ENCODE measurements around the gene FBXL3. TPM values are rescaled to one million over a fixed set of nuclear protein-coding genes. Genes with fewer than 3 reads are reported as not detected.

The FBXL3 gene
- total and polyA plus RNA-seq, 4 donors = 18.7 to 90.6 (median 35.2) TPM

- TF ChIP-seq, protein P1, sequence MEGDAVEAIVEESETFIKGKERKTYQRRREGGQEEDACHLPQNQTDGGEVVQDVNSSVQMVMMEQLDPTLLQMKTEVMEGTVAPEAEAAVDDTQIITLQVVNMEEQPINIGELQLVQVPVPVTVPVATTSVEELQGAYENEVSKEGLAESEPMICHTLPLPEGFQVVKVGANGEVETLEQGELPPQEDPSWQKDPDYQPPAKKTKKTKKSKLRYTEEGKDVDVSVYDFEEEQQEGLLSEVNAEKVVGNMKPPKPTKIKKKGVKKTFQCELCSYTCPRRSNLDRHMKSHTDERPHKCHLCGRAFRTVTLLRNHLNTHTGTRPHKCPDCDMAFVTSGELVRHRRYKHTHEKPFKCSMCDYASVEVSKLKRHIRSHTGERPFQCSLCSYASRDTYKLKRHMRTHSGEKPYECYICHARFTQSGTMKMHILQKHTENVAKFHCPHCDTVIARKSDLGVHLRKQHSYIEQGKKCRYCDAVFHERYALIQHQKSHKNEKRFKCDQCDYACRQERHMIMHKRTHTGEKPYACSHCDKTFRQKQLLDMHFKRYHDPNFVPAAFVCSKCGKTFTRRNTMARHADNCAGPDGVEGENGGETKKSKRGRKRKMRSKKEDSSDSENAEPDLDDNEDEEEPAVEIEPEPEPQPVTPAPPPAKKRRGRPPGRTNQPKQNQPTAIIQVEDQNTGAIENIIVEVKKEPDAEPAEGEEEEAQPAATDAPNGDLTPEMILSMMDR (IDR thresholded peaks at IDR 0.05; ENCODE audit: control extremely low read depth, extremely low read depth) = no peak
- no peak overlapping the region for H3K4me3 ChIP-seq
- peaks cover 0 to 8% (median 0%) of the 10 kb centered on the region in 5 donors for H3K4me1 ChIP-seq (ENCODE audit: control insufficient read depth in 5 of 5, insufficient read depth in 5 of 5, low read length in 5 of 5)
- 91 to 96% methylated on average over 1 of the region's 1 CpG for WGBS, 2 donors
- no peaks in the 10 kb centered on the region for H3K27me3 ChIP-seq (ENCODE audit: control insufficient read depth in 3 of 3, insufficient read depth in 3 of 3, low read length in 2 of 3)
- H3K9me3 ChIP-seq (ENCODE audit: control insufficient read depth in 4 of 4, insufficient read depth in 3 of 4, low read length in 3 of 4) = no peaks in the 10 kb centered on the region
- peaks cover 16 to 33% (median 24%) of the 10 kb centered on the region in 4 donors for H3K36me3 ChIP-seq (ENCODE audit: control insufficient read depth in 4 of 4, insufficient read depth in 4 of 4, low read length in 4 of 4)
- no peak for DNase-seq
- H3K27ac ChIP-seq (ENCODE audit: low read depth in 1 of 2, low read length in 1 of 2) = no peak overlapping the region
- ATAC-seq (ENCODE audit: insufficient read depth, low FRiP score) = no peak
- H3K9ac ChIP-seq (ENCODE audit: insufficient read depth in 1 of 2, low read length in 2 of 2) = no peak overlapping the region
Observed at GRCh38 chr13:77062097-77062496, 35.1 kb upstream of the FBXL3 start.

- no peak overlapping the region for H3K9ac ChIP-seq (ENCODE audit: insufficient read depth in 1 of 2, low read length in 2 of 2)
- H3K27me3 ChIP-seq (ENCODE audit: control insufficient read depth in 3 of 3, insufficient read depth in 3 of 3, low read length in 2 of 3) = no peaks in the 10 kb centered on the region
- ATAC-seq (ENCODE audit: insufficient read depth, low FRiP score) (no peak), DNase-seq (no peak)
- no peak overlapping the region for H3K4me3 ChIP-seq
- TF ChIP-seq, protein P1 (IDR thresholded peaks at IDR 0.05; ENCODE audit: control extremely low read depth, extremely low read depth) = no peak
- no peaks in the 10 kb centered on the region for H3K9me3 ChIP-seq (ENCODE audit: control insufficient read depth in 4 of 4, insufficient read depth in 3 of 4, low read length in 3 of 4)
- no peak overlapping the region for H3K27ac ChIP-seq (ENCODE audit: low read depth in 1 of 2, low read length in 1 of 2)
- H3K36me3 ChIP-seq (ENCODE audit: control insufficient read depth in 4 of 4, insufficient read depth in 4 of 4, low read length in 4 of 4) = peaks cover 16 to 39% (median 29%) of the 10 kb centered on the region in 4 donors
- H3K4me1 ChIP-seq (ENCODE audit: control insufficient read depth in 5 of 5, insufficient read depth in 5 of 5, low read length in 5 of 5) = peaks cover 0 to 8% (median 0%) of the 10 kb centered on the region in 5 donors
- WGBS, 2 donors = 79 to 92% methylated on average over 2 of the region's 2 CpGs
Observed at GRCh38 chr13:77061362-77061761, 34.4 kb upstream of the FBXL3 start.

- TF ChIP-seq, protein P1 (IDR thresholded peaks at IDR 0.05; ENCODE audit: control extremely low read depth, extremely low read depth) = no peak
- H3K9ac ChIP-seq (ENCODE audit: insufficient read depth in 1 of 2, low read length in 2 of 2) = no peak overlapping the region
- DNase-seq (no peak), ATAC-seq (ENCODE audit: insufficient read depth, low FRiP score) (no peak)
- H3K27ac ChIP-seq (ENCODE audit: low read depth in 1 of 2, low read length in 1 of 2) = no peak overlapping the region
- no peak overlapping the region for H3K4me3 ChIP-seq
- peaks cover 16 to 47% (median 30%) of the 10 kb centered on the region in 4 donors for H3K36me3 ChIP-seq (ENCODE audit: control insufficient read depth in 4 of 4, insufficient read depth in 4 of 4, low read length in 4 of 4)
- no peaks in the 10 kb centered on the region for H3K27me3 ChIP-seq (ENCODE audit: control insufficient read depth in 3 of 3, insufficient read depth in 3 of 3, low read length in 2 of 3)
- H3K9me3 ChIP-seq (ENCODE audit: control insufficient read depth in 4 of 4, insufficient read depth in 3 of 4, low read length in 3 of 4) = no peaks in the 10 kb centered on the region
- H3K4me1 ChIP-seq (ENCODE audit: control insufficient read depth in 5 of 5, insufficient read depth in 5 of 5, low read length in 5 of 5) = no peaks in the 10 kb centered on the region
- 75 to 92% methylated on average over 3 of the region's 3 CpGs for WGBS, 2 donors
Observed at GRCh38 chr13:77056886-77057285, 29.9 kb upstream of the FBXL3 start.

- peaks cover 16 to 44% (median 29%) of the 10 kb centered on the region in 4 donors for H3K36me3 ChIP-seq (ENCODE audit: control insufficient read depth in 4 of 4, insufficient read depth in 4 of 4, low read length in 4 of 4)
- DNase-seq = peak in 1 of 3 donors; percentile 17
- 69 to 90% methylated on average over 3 of the region's 3 CpGs for WGBS, 2 donors
Observed at GRCh38 chr13:77056382-77056781, 29.4 kb upstream of the FBXL3 start.

More at GRCh38 chr13:77056382-77056781, 29.4 kb upstream of the FBXL3 start:
- no peak for ATAC-seq (ENCODE audit: insufficient read depth, low FRiP score)
- Histone ChIP-seq H3K4me1 (ENCODE audit: control insufficient read depth in 5 of 5, insufficient read depth in 5 of 5, low read length in 5 of 5) (no peaks in the 10 kb centered on the region), H3K9ac (ENCODE audit: insufficient read depth in 1 of 2, low read length in 2 of 2) (no peak overlapping the region), H3K9me3 (ENCODE audit: control insufficient read depth in 4 of 4, insufficient read depth in 3 of 4, low read length in 3 of 4) (no peaks in the 10 kb centered on the region), H3K4me3 (no peak overlapping the region), H3K27ac (ENCODE audit: low read depth in 1 of 2, low read length in 1 of 2) (no peak overlapping the region), H3K27me3 (ENCODE audit: control insufficient read depth in 3 of 3, insufficient read depth in 3 of 3, low read length in 2 of 3) (no peaks in the 10 kb centered on the region)
- TF ChIP-seq, protein P1 (IDR thresholded peaks at IDR 0.05; ENCODE audit: control extremely low read depth, extremely low read depth) = no peak
